Stimulated activated naive CD8-positive, alpha-beta T cell treated with anti-CD3 and anti-CD28 coated beads, Interleukin-15, Interleukin-2, amounts not matched to agents 100 ng/mL and 50 ng/mL, for 24 hours (primary cell): ENCODE measurements around the gene FNDC3B.

ENCODE experiments used
- H3K27ac Mint-ChIP-seq: one replicate; pipeline ENCODE4 v1.8.0; 2021; ENCODE audit warnings: mild to moderate bottlenecking, mixed read lengths
- H3K27me3 Mint-ChIP-seq: one replicate; pipeline ENCODE4 v1.8.0; 2021; ENCODE audit warnings: mixed read lengths
- H3K36me3 Mint-ChIP-seq: one replicate; pipeline ENCODE4 v1.8.0; 2021; ENCODE audit warnings: low read depth, mixed read lengths
- H3K4me1 Mint-ChIP-seq: one replicate; pipeline ENCODE4 v1.8.0; 2021; ENCODE audit warnings: low read depth, mixed read lengths
- H3K4me3 Mint-ChIP-seq: one replicate; pipeline ENCODE4 v1.8.0; 2021; ENCODE audit warnings: mild to moderate bottlenecking, mixed read lengths
- H3K9me3 Mint-ChIP-seq: one replicate; pipeline ENCODE4 v1.8.0; 2021; ENCODE audit warnings: mixed read lengths

The FNDC3B gene

DNA sequence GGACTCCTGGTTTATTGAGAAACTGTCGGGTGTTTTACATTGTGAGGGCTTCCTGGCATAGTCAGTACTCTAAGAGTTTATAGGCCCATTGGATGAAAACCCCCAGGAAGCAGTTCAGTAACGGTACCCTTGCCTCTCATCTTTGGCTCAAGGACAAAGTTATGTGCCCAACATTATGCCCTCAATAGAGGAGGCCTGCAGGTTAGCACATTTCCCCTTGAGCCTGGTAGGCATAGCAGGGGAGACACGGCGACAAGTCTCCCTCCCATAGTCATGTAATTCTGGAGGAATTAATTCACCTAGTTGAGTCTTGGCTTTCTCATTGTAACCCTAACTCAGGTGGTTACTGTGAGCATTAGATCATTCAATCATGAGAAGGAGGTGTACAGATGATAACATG lies 348.4 kb downstream of the FNDC3B start:
- Mint-ChIP-seq H3K9me3 (no peaks in the 10 kb centered on the region), H3K4me1 (no peaks in the 10 kb centered on the region), H3K27ac (no peak overlapping the region), H3K4me3 (no peak overlapping the region), H3K36me3 (peaks cover 14% of the 10 kb centered on the region), H3K27me3 (no peaks in the 10 kb centered on the region)

DNA sequence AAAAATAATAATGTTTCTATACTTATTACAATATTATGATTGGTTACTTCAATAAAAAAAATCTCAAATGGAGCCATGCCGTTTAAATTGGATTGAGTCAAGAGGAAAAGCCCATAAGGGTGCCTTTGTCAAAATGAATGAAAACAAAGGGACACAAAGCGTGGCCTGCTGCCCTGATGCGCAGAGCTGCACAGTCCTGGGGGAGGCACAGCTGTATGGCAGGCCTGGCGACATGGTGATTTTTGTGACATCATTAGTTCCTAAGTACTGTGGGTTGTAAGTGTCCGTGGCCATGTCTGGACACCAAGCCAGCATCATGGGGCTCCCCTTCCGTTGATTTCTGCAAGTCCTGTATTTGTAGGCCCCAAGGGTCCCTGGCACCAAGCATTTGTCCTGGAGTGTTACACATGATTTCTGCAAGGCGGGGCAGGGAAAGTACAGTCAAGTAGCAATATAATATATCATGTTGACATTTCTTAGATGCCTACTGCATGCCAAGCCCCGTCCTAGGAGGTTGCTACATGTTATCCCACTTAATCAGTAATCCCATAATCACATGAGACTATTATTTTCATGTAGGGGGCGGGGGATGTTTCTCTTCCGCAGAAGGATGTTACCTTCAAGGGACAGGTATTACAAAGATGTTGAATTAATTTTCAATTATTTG lies 349.2 kb downstream of the FNDC3B start:
- Mint-ChIP-seq H3K27ac (no peak overlapping the region), H3K36me3 (peaks cover 15% of the 10 kb centered on the region), H3K27me3 (no peaks in the 10 kb centered on the region), H3K4me3 (no peak overlapping the region), H3K9me3 (peaks cover 4% of the 10 kb centered on the region), H3K4me1 (no peaks in the 10 kb centered on the region)

DNA sequence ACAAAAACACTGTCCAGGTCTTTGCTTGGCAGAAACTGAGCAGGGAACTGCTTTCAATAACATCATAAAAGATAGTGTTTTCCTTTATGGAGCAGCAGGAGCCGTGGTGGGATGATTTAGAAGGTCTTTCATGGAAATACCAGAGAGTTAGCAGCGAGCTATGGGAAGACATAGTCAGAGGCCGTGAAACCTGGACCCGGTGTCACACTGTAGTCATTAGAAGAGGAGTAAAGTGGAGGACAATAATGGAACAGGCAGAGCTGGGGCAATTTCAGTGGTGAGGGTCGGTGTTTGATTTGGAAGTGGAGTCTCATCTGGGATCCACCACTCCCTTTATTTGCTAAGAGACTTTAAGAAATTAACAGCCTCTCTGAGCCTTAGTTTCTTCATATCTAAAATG lies 351.4 kb downstream of the FNDC3B start:
- H3K27ac Mint-ChIP-seq = no peak overlapping the region

DNA sequence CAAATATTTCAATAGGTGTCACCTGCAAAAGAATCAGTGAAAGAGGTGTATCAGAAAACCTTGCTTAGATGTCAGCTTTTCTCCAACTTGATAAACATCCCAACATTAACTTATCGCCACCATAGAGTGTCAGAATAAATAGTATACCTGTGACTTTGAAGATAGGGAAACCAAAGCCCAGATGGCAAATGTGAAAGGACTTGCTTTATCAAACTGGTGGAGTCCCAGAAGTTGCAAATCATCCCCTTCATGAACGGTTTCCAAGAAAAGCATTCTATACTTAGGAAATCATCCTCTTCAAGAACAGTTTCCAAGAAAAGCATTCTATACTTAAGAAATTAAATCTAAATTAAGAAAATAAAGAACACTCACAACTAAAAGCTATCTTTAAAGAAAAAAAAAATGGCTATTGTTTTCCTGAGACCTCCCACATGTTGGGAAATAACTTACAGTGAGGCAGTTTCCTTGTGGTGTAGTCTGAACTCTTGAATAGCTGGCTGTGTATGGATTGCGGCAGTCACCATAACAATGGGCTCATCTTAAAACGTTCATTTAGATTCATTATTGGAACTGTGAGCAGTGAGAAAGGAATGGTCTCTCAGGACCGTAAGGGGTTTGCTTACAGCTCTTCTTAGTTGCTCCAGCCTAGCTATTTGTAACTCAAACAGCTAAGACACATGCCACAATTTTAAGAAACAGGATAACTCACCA lies 352.4 kb downstream of the FNDC3B start:
- peaks cover 21% of the 10 kb centered on the region for H3K36me3 Mint-ChIP-seq

More for the DNA sequence above, 351.4 kb downstream of the FNDC3B start:
- Mint-ChIP-seq H3K4me1 (no peaks in the 10 kb centered on the region), H3K36me3 (peaks cover 20% of the 10 kb centered on the region), H3K4me3 (no peak overlapping the region), H3K9me3 (peaks cover 4% of the 10 kb centered on the region), H3K27me3 (no peaks in the 10 kb centered on the region)

DNA sequence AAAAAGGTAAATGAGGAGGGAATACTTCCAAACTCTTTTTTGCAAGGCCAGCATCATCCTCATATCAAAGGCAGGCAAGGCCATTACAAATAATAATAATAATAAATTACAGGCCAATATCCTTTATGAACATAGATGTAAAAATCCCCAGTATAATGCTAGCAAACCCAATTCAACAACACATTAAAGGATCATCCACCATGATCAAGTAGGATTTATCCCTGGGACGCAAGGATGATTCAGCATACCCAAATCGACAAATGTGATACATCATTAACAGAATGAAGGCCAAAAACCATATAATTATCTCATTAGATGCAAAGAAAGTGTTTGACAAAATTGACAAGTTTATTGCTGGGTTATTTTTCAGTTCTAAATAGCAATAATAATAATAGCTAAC lies 355.3 kb downstream of the FNDC3B start:
- no peaks in the 10 kb centered on the region for H3K27me3 Mint-ChIP-seq

More for the DNA sequence above, 352.4 kb downstream of the FNDC3B start:
- Mint-ChIP-seq H3K9me3 (peaks cover 4% of the 10 kb centered on the region), H3K27ac (no peak overlapping the region), H3K27me3 (no peaks in the 10 kb centered on the region), H3K4me1 (no peaks in the 10 kb centered on the region), H3K4me3 (no peak overlapping the region)

GRCh38 chr3:172396400-172396799 lies 357.0 kb downstream of the FNDC3B start:
- Mint-ChIP-seq H3K27ac (no peak overlapping the region), H3K4me3 (no peak overlapping the region), H3K27me3 (no peaks in the 10 kb centered on the region), H3K4me1 (no peaks in the 10 kb centered on the region), H3K9me3 (peaks cover 4% of the 10 kb centered on the region), H3K36me3 (peaks cover 34% of the 10 kb centered on the region)

More for the DNA sequence above, 355.3 kb downstream of the FNDC3B start:
- Mint-ChIP-seq H3K27ac (no peak overlapping the region), H3K36me3 (peaks cover 30% of the 10 kb centered on the region), H3K4me3 (no peak overlapping the region), H3K9me3 (peaks cover 4% of the 10 kb centered on the region), H3K4me1 (no peaks in the 10 kb centered on the region)

GRCh38 chr3:172397716-172398405 lies 358.5 kb downstream of the FNDC3B start:
- no peaks in the 10 kb centered on the region for H3K4me1 Mint-ChIP-seq
- H3K27ac Mint-ChIP-seq = no peak overlapping the region
- no peak overlapping the region for H3K4me3 Mint-ChIP-seq
- H3K9me3 Mint-ChIP-seq = peaks cover 4% of the 10 kb centered on the region
- H3K27me3 Mint-ChIP-seq = no peaks in the 10 kb centered on the region
- H3K36me3 Mint-ChIP-seq = peaks cover 30% of the 10 kb centered on the region

DNA sequence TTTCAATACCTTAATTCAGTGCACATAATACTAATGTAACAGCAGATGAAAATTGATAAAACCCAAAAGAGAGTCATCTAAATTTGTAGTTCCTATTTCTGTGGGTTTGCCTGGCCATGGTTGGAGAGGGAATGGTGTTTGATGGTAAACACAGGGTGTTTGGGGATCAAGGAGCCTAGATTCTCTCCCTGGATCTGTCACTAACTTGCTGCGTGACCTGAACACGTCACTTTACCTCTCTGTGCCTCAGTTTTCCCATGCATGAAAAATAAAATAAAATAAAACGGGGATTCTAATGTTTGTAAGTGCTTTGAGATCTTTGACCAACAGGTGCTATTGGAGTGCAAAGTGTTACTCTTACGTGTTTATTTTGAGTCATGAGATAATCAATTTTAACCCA lies 359.1 kb downstream of the FNDC3B start:
- Mint-ChIP-seq H3K27ac (no peak overlapping the region), H3K4me3 (no peak overlapping the region), H3K36me3 (peaks cover 23% of the 10 kb centered on the region), H3K4me1 (no peaks in the 10 kb centered on the region), H3K9me3 (no peaks in the 10 kb centered on the region), H3K27me3 (no peaks in the 10 kb centered on the region)

DNA sequence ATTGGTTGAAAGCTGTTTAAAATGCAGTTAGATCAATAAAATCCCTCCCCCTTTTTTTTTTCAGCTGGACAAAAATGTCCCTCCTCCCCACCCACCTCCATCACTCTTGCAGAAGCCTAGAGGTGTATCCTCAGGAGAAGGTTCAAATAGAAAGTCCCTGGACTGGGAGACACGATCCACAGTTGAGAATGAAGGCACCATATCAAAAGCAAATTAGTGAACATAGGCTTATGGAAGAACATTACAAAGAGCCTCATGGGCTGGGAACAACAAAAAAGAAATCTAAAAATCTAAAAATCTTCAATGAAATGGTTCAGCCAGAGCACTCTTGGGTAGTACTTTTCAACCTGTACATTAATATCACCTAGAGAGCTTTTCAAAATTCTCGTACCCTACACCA lies 362.7 kb downstream of the FNDC3B start:
- Mint-ChIP-seq H3K9me3 (no peaks in the 10 kb centered on the region), H3K4me1 (no peaks in the 10 kb centered on the region)

DNA sequence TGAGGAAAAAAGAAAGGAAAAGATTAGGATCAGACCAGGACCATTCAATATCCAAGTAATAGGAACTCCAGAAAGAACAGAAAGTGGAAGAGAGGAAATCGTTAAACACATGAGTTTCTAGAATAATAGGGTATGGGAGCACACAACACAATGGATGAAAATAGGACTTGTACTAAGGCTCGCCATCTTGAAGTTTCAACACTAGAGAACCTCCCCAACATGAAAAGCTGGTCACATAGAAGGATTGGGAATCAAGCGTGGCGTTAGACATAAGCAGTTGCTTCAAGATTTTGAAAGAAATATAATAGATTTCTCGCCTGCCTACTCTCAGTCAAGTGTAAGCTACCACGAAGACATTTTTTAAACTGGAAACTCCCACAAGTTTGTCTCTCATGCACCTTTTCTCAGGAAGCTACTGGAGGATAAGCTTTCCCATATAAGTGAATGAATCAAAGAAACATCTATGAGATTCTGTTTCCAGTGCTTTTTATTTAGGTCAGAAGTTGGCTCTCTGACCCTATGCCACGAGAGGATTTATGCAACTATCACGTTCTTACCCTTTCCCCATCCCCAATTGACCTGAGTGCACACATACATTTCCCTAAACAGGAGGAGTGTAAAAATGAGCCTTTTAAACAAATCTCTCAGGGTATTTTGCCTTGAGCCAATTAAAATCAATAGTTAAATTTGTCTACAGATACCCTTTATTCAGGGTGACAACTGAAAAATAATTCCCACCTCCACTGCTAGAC lies 363.7 kb downstream of the FNDC3B start:
- Mint-ChIP-seq H3K9me3 (no peaks in the 10 kb centered on the region), H3K4me1 (no peaks in the 10 kb centered on the region), H3K27me3 (no peaks in the 10 kb centered on the region), H3K27ac (no peak overlapping the region), H3K36me3 (peaks cover 12% of the 10 kb centered on the region), H3K4me3 (no peak overlapping the region)

More for the DNA sequence above, 362.7 kb downstream of the FNDC3B start:
- peaks cover 13% of the 10 kb centered on the region for H3K36me3 Mint-ChIP-seq
- no peak overlapping the region for H3K4me3 Mint-ChIP-seq
- no peak overlapping the region for H3K27ac Mint-ChIP-seq
- H3K27me3 Mint-ChIP-seq = no peaks in the 10 kb centered on the region

- no peaks in the 10 kb centered on the region for H3K9me3 Mint-ChIP-seq
- H3K27me3 Mint-ChIP-seq = no peaks in the 10 kb centered on the region
- no peak overlapping the region for H3K27ac Mint-ChIP-seq
- peaks cover 8% of the 10 kb centered on the region for H3K36me3 Mint-ChIP-seq
- no peaks in the 10 kb centered on the region for H3K4me1 Mint-ChIP-seq
- no peak overlapping the region for H3K4me3 Mint-ChIP-seq
These were observed 365.0 kb downstream of the FNDC3B start for GRCh38 chr3:172404237-172404962.

DNA sequence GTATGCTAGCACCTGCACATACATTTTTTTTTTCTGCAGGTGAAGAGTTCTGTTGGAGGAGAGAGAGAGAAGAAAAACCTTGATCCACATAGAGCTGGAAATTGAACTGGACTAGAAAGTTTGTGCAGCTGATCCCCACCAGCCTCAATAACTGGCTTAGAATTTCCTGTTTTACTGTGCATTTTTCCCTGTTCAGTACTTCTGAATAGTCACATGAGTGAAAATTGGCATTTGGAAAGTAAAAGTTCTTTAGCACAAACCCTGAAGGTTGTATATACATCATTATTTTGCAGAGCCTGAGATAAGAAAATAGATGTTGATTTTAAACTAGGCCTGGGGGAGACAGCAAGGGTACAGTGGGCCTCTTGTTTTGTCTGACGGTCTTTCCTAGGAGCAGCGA lies 366.5 kb downstream of the FNDC3B start:
- Mint-ChIP-seq H3K36me3 (peaks cover 8% of the 10 kb centered on the region), H3K27ac (no peak overlapping the region), H3K27me3 (peaks cover 3% of the 10 kb centered on the region), H3K4me1 (no peaks in the 10 kb centered on the region), H3K4me3 (no peak overlapping the region), H3K9me3 (no peaks in the 10 kb centered on the region)

- no peak overlapping the region for H3K4me3 Mint-ChIP-seq
- no peaks in the 10 kb centered on the region for H3K36me3 Mint-ChIP-seq
- no peaks in the 10 kb centered on the region for H3K4me1 Mint-ChIP-seq
- H3K27ac Mint-ChIP-seq = no peak overlapping the region
- no peaks in the 10 kb centered on the region for H3K9me3 Mint-ChIP-seq
- H3K27me3 Mint-ChIP-seq = peaks cover 12% of the 10 kb centered on the region
These were observed 368.5 kb downstream of the FNDC3B start for GRCh38 chr3:172407872-172408271.

- H3K27ac Mint-ChIP-seq = no peak overlapping the region
- no peaks in the 10 kb centered on the region for H3K36me3 Mint-ChIP-seq
- no peak overlapping the region for H3K4me3 Mint-ChIP-seq
- H3K27me3 Mint-ChIP-seq = peaks cover 32% of the 10 kb centered on the region
- H3K9me3 Mint-ChIP-seq = peaks cover 5% of the 10 kb centered on the region
- H3K4me1 Mint-ChIP-seq = no peaks in the 10 kb centered on the region
These were observed 371.5 kb downstream of the FNDC3B start for GRCh38 chr3:172410702-172411477.
